GM19372 (cell line): ENCODE measurements around the gene RHOBTB3.
"Not testable (repeated sequence)": the region's sequence is repeated elsewhere in the genome, so short reads cannot be mapped to it uniquely, and the experiment has no call there.

Experiments
- ATAC-seq: cut with Tn5 transposase; IDR thresholded peaks from one replicate; pipeline ENCODE4 v1.9.1; 2021; ENCODE audit warnings: mild to moderate bottlenecking, low read depth, moderate library complexity; ENCODE audit not compliant: unreplicated experiment

The RHOBTB3 gene

DNA sequence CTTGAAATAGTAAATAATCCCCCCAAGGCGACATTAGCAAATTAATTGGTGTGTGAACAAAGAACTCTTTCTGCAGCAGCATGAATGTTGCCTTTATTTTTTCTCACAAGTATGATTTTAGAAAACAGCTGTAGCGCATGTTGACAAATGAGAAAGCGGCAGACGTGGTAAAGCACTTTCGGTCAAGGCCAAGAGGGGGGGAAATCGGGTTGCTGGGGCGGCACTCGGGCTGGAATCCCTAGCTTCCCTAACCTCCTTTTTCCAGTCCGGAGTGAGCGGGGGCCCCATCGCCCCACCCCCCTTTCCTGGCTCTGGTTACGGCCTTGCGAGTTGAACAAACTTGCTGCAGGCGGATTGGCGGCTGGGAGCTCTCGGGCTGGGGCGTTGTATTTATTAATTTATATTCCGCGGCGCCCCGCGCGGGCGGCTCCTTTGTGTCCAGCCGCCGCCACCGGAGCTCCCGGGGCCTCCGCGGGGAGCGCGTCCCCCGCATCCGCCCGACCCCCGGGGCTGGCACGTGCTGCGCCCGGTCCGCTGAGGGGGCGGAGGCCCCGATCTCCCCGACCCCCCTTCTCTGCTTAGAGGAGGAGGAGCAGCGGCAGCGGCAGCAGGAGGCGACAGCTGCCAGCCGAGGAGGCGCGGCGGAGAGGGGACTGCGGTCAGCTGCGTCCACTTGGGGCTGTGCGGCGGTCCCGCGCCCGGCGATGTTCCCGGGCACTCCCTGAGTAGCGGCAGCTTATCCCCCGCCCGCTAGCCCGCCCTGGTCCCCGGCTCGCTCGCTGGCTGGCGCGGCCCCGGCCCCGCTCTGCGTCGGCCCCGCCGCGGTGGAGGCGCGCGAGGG is at the start of gene RHOBTB3:
Gene RHOBTB3 (plus strand): TSS at position 607 of the 841 bp plus-strand sequence. CDS start 347 bp downstream, outside the sequence.
- ATAC-seq, result peak; percentile 52

DNA sequence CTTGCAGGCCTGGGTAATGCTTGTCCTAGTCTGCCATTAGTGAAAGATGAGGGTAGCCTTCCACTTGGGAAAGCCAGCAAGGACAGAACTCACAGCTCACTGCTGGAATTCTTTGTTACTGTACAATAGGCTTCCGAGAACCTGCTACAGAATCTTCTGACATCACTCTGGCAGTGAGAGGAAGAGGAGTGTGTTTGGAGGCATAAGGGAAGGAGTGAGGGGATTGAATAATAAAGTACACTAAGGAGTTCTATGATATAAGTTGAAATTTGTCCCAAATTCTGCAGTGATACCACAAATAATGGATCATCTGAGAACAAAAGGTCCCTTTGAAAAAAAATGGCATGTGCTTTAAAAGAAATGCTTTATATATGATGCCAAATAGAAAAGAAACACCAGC is 48.2 kb upstream of the RHOBTB3 start, which contains the start of gene SPATA9:
Gene SPATA9 (minus strand): TSS at position 101 of the 400 bp plus-strand sequence. CDS start 137 bp downstream, outside the sequence.
- ATAC-seq, result no peak

GRCh38 chr5:95684361-95684760 is 46.8 kb upstream of the RHOBTB3 start:
- ATAC-seq, result no peak

DNA sequence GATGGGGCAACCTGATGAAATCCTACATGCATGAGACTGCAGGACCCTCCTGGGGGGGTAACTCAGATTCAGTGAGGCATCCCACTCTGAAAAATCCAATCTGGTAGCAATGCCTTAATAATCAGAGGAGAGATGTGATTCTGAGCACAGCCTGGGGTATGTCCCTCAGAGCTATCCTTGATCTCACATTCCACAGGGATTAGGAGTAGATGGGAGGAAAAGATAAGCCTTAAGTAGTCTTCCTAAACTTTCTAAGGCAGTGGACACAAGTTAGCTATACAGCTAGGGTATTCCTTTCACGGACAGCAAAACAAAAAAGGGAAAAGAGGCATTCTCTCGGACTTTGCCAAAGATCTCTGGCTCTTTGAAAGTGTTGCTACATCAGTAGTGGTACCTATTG is 44.5 kb upstream of the RHOBTB3 start:
- ATAC-seq, result no peak

- no peak for ATAC-seq
Observed at GRCh38 chr5:95689680-95690079, 41.5 kb upstream of the RHOBTB3 start.

- ATAC-seq, result no peak
Observed at GRCh38 chr5:95690333-95690732, 40.8 kb upstream of the RHOBTB3 start.

GRCh38 chr5:95697781-95698681 is 33.1 kb upstream of the RHOBTB3 start:
- no peak for ATAC-seq

DNA sequence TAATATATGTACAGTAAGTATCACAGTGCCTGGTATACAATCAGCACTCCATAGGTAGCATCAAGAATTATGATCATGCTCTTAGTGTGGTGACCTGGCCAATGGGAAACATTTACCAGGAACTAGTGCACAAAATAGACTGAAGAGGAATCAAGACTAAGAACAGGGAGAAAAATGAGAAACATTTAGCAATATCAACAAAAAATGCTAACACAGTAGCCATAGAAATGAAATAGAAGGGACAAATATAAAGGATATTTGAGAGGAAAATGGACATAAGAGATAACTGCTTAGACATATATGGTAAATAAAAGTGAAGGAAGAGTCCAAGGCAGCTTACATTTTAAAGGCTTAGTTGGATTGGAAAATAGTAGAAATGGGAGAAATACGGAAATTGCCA is 31.8 kb upstream of the RHOBTB3 start:
- ATAC-seq, result no peak

- no peak for ATAC-seq
Observed at GRCh38 chr5:95701074-95701473, 30.1 kb upstream of the RHOBTB3 start.

DNA sequence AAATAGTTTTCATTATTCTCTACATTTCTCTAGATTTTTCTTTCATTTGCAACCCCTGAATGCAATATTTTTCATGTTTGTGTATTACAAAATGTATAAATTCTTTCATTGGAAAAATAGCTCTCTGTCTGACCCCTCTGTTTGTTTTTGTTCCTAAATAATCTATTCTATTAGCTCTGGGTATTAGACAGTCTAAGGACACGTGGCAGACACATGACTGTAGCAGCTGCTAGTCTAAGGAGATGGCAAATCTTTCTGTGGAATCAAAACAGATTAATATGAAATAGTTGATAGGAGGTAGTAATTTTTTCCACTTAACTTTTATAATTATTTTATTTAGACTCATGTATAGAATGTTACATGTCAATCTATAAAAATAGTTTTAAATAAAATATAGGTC is 27.0 kb upstream of the RHOBTB3 start:
- no peak for ATAC-seq

DNA sequence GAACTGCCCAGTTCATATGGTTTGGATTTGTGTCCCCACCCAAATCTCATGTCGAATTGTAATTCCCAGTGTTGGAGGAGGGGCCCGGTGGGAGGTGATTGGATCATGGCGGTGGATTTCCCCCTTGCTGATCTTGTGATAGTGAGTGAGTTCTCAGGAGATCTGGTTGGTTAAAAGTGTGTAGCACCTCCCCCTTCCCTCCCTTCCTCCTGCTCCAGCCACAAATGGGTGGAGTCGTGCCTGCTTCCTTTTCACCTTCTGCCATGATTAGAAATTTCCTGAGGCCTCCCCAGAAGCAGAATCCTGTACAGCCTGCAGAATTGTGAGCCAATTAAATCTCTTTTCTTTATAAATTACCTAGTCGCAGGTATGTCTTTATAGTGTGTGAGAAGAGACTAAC is 24.9 kb upstream of the RHOBTB3 start:
- ATAC-seq, result not testable (repeated sequence)

DNA sequence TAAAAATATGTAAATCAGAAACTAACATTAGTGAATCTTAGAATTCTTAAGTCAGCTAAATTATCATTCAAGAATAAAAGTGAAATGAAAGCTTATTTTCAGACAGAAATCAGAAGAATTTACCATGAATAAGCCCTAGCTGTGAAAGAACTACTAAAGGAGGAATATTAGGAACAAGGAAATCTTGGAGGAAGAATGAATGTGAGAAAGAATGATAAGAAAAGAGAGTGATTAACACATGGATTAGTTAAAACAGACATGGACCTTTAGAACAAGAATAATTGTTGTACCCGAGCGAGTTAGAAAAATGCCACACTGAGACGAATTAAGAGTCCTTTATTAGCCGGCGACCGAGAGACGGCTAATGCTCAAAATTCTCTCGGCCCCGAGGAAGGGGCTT is 24.1 kb upstream of the RHOBTB3 start:
- ATAC-seq, result no peak

- not testable (repeated sequence) for ATAC-seq
Observed at GRCh38 chr5:95707534-95708188, 23.5 kb upstream of the RHOBTB3 start.

GRCh38 chr5:95708876-95709275 is 22.3 kb upstream of the RHOBTB3 start:
- no peak for ATAC-seq

- ATAC-seq, result no peak
Observed at GRCh38 chr5:95709967-95710650, 21.0 kb upstream of the RHOBTB3 start.

- not testable (repeated sequence) for ATAC-seq
Observed at GRCh38 chr5:95710651-95711500, 20.3 kb upstream of the RHOBTB3 start.

DNA sequence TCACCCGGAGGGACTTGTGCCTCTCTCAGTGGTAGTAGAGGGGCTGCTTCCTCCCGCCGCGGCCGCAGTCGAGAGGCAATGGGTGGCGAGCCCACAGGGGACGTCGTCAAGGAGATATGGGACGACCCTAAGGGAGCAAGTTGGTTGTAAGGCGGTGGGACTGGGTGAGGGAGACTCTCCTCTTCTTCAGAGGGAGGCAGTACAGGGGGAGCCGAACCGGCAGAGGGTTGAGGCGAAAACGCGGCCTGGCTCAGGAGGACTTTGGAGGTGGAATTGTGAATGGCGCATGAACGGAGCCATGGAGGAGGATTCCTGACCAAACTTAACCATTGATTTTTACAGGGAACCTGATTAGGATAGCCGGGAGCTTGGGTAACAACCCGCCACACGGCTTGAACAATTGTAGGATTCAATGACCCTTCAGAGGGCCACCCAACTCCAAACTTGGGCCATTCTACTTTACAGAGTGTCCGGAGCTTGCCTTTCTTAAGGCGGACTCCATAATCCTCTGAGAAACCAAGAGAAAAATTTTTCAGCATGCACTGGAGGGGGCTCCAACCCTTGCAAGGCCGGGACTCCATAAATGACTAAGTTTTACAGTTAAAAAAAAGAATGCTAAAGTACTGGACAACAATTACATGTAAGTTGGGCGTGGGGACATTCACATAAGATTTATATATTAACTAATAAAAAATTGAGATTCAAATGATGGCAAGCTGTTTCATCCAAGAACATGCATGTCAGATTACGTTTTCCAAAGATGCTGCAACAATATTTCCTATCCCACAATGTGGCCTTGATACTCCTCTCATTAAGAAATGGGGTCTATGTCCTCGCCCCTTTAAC is 19.4 kb upstream of the RHOBTB3 start:
- ATAC-seq, result no peak

DNA sequence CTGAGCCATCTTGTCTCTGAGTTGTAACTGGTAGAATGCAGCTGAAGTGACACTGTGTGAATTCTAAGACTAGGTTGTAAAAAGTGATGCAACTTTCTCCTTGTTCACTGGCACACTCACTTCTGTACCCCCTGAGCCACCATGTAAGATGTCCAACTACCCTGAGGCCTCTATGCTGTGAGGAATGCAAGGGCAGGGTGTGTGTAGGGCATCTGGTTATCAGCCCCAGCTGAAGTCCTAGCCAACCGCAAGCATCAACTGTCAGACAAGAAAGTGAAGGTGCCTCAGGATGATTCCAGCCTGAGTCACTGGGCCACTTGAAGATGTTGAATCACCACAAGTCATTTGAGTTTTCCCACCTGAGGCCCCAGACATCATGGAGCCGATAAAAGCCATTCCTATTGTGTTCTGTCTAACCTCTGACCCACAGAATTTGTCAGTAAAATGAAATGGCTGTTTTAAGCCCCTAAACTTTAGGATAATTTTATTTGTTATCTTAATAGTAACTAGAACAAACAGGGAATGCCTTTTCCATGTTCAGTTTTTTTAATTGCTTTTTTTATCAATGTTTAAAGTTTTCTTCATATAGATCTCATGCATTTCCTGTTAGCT is 18.7 kb upstream of the RHOBTB3 start:
- no peak for ATAC-seq
